BLaER1 (cell line): ENCODE data around the gene FAM118A.

Experiments
- H3K27ac ChIP-seq: shearing (Covaris generic); formaldehyde crosslinking; 2 replicates; pipeline ENCODE4 v1.8.1; 2022
- H3K27me3 ChIP-seq: shearing (Covaris generic); formaldehyde crosslinking; 2 replicates; pipeline ENCODE4 v1.8.1; 2022
- H3K36me3 ChIP-seq: shearing (Covaris generic); formaldehyde crosslinking; 2 replicates; pipeline ENCODE4 v1.8.1; 2022
- H3K4me1 ChIP-seq: shearing (Covaris generic); formaldehyde crosslinking; 2 replicates; pipeline ENCODE4 v1.8.1; 2022
- H3K4me2 ChIP-seq: shearing (Covaris generic); formaldehyde crosslinking; 2 replicates; pipeline ENCODE4 v1.8.1; 2022
- H3K4me3 ChIP-seq: shearing (Covaris generic); formaldehyde crosslinking; 2 replicates; pipeline ENCODE4 v1.8.1; 2022
- H3K9ac ChIP-seq: shearing (Covaris generic); formaldehyde crosslinking; 2 replicates; pipeline ENCODE4 v1.8.1; 2022
- H3K9me3 ChIP-seq: shearing (Covaris generic); formaldehyde crosslinking; 2 replicates; pipeline ENCODE4 v1.8.1; 2022
- H4K20me1 ChIP-seq: shearing (Covaris generic); formaldehyde crosslinking; 2 replicates; pipeline ENCODE4 v1.8.1; 2022
- Cebpa-rat ChIP-seq: shearing (Covaris generic); IDR thresholded peaks from 2 replicates; pipeline ENCODE4 v1.8.1; 2022

Gene FAM118A

GRCh38 chr22:45308957-45309421 lies 745 bp upstream of the FAM118A start:
- Histone ChIP-seq H3K9me3 (no peaks in the 10 kb centered on the region), H3K27me3 (no peaks in the 10 kb centered on the region), H3K4me2 (peak overlapping the region; percentile 78), H3K36me3 (peaks cover 11% of the 10 kb centered on the region), H3K27ac (peak overlapping the region; percentile 74), H3K4me3 (peak overlapping the region; percentile 94), H4K20me1 (peaks cover 38% of the 10 kb centered on the region), H3K4me1 (peaks cover 49% of the 10 kb centered on the region), H3K9ac (peak overlapping the region; percentile 74)
- no peak for TF ChIP-seq Cebpa-rat

- Histone ChIP-seq H3K27me3 (no peaks in the 10 kb centered on the region), H4K20me1 (peaks cover 53% of the 10 kb centered on the region), H3K9me3 (no peaks in the 10 kb centered on the region), H3K9ac (peak overlapping the region; percentile 94), H3K4me2 (peak overlapping the region; percentile 95), H3K36me3 (peaks cover 11% of the 10 kb centered on the region), H3K4me1 (peaks cover 60% of the 10 kb centered on the region), H3K27ac (peak overlapping the region; percentile 92), H3K4me3 (peak overlapping the region; percentile 94)
- TF ChIP-seq Cebpa-rat = no peak
Measured at GRCh38 chr22:45310331-45310976, 720 bp downstream of the FAM118A start.

GRCh38 chr22:45310977-45311531 lies 1.3 kb downstream of the FAM118A start:
- H4K20me1 ChIP-seq = peaks cover 59% of the 10 kb centered on the region

GRCh38 chr22:45312415-45312814 lies 2.7 kb downstream of the FAM118A start:
- H3K9ac ChIP-seq = no peak overlapping the region
- no peaks in the 10 kb centered on the region for H3K9me3 ChIP-seq
- H4K20me1 ChIP-seq = peaks cover 72% of the 10 kb centered on the region
- no peak overlapping the region for H3K27ac ChIP-seq
- H3K4me1 ChIP-seq = peaks cover 70% of the 10 kb centered on the region
- H3K4me2 ChIP-seq = peak overlapping the region; percentile 95; the same call in 1 of the 2 replicates
- H3K36me3 ChIP-seq = peaks cover 23% of the 10 kb centered on the region
- no peak for TF ChIP-seq Cebpa-rat
- no peaks in the 10 kb centered on the region for H3K27me3 ChIP-seq
- no peak overlapping the region for H3K4me3 ChIP-seq

More at GRCh38 chr22:45310977-45311531, 1.3 kb downstream of the FAM118A start:
- Histone ChIP-seq H3K9ac (peak overlapping the region; percentile 94), H3K27me3 (no peaks in the 10 kb centered on the region), H3K4me2 (peak overlapping the region; percentile 95), H3K27ac (peak overlapping the region; percentile 92), H3K9me3 (no peaks in the 10 kb centered on the region), H3K4me3 (peak overlapping the region; percentile 94), H3K36me3 (peaks cover 14% of the 10 kb centered on the region), H3K4me1 (peaks cover 66% of the 10 kb centered on the region)
- TF ChIP-seq Cebpa-rat = no peak

GRCh38 chr22:45312856-45313255 lies 3.1 kb downstream of the FAM118A start:
- no peak for TF ChIP-seq Cebpa-rat
- H3K4me3 ChIP-seq = no peak overlapping the region
- H3K27me3 ChIP-seq = no peaks in the 10 kb centered on the region
- H3K9me3 ChIP-seq = no peaks in the 10 kb centered on the region
- no peak overlapping the region for H3K27ac ChIP-seq
- H4K20me1 ChIP-seq = peaks cover 77% of the 10 kb centered on the region
- no peak overlapping the region for H3K9ac ChIP-seq
- 0 out of 2 replicates have a peak overlapping the region, but pooled peaks have one; percentile 0 for H3K4me2 ChIP-seq
- peaks cover 74% of the 10 kb centered on the region for H3K4me1 ChIP-seq
- H3K36me3 ChIP-seq = peaks cover 23% of the 10 kb centered on the region

- Histone ChIP-seq H3K4me2 (no peak overlapping the region; the same call in 1 of the 2 replicates), H3K36me3 (peaks cover 23% of the 10 kb centered on the region), H3K27me3 (no peaks in the 10 kb centered on the region), H3K4me3 (no peak overlapping the region), H3K9ac (no peak overlapping the region), H3K9me3 (no peaks in the 10 kb centered on the region), H4K20me1 (peaks cover 90% of the 10 kb centered on the region), H3K4me1 (peaks cover 78% of the 10 kb centered on the region), H3K27ac (no peak overlapping the region)
- no peak for TF ChIP-seq Cebpa-rat
Measured at GRCh38 chr22:45314054-45314721, 4.5 kb downstream of the FAM118A start.

- no peak overlapping the region for H3K4me3 ChIP-seq
- no peaks in the 10 kb centered on the region for H3K9me3 ChIP-seq
- H3K9ac ChIP-seq = no peak overlapping the region
- H3K27me3 ChIP-seq = no peaks in the 10 kb centered on the region
- H3K27ac ChIP-seq = no peak overlapping the region
- no peak for TF ChIP-seq Cebpa-rat
- peaks cover 23% of the 10 kb centered on the region for H3K36me3 ChIP-seq
- H3K4me2 ChIP-seq = no peak overlapping the region; the same call in 1 of the 2 replicates
- H3K4me1 ChIP-seq = peaks cover 81% of the 10 kb centered on the region
- peaks cover 96% of the 10 kb centered on the region for H4K20me1 ChIP-seq
Measured at GRCh38 chr22:45314786-45315185, 5.1 kb downstream of the FAM118A start.

- Histone ChIP-seq H4K20me1 (peaks cover 99% of the 10 kb centered on the region), H3K9ac (no peak overlapping the region), H3K27ac (no peak overlapping the region), H3K9me3 (no peaks in the 10 kb centered on the region), H3K4me3 (no peak overlapping the region), H3K36me3 (peaks cover 22% of the 10 kb centered on the region), H3K4me2 (no peak overlapping the region), H3K27me3 (no peaks in the 10 kb centered on the region), H3K4me1 (peaks cover 89% of the 10 kb centered on the region)
- TF ChIP-seq Cebpa-rat = no peak
Measured at GRCh38 chr22:45316796-45317526, 7.2 kb downstream of the FAM118A start.

- no peak for TF ChIP-seq Cebpa-rat
- peaks cover 19% of the 10 kb centered on the region for H3K36me3 ChIP-seq
- H3K27me3 ChIP-seq = no peaks in the 10 kb centered on the region
- no peak overlapping the region for H3K4me3 ChIP-seq
- H3K9ac ChIP-seq = no peak overlapping the region; the same call in 1 of the 2 replicates
- H3K4me1 ChIP-seq = peaks cover 89% of the 10 kb centered on the region
- H3K4me2 ChIP-seq = peak overlapping the region; percentile 74
- peaks cover 99% of the 10 kb centered on the region for H4K20me1 ChIP-seq
- no peak overlapping the region for H3K27ac ChIP-seq
- no peaks in the 10 kb centered on the region for H3K9me3 ChIP-seq
Measured at GRCh38 chr22:45317551-45318167, 7.9 kb downstream of the FAM118A start.
